Testis (tissue), 3 donors: ENCODE measurements around the gene FAM181A. TPM values are rescaled to one million over a fixed set of nuclear protein-coding genes. Genes with fewer than 3 reads are reported as not detected.

Experiments
- DNase-seq: peaks from one replicate; pipeline ENCODE4 v3.0.0-alpha.2; 2019
- H3K27ac ChIP-seq, 2 donors: fragments of 200-600 bp; sonication (generic); one replicate each; pipeline ENCODE4 v1.5.1; 2019
- H3K27me3 ChIP-seq: fragments of 200-600 bp; sonication (generic); one replicate; pipeline ENCODE4 v1.5.1; 2019
- H3K36me3 ChIP-seq: fragments of 200-600 bp; sonication (generic); one replicate; pipeline ENCODE4 v1.5.1; 2017; ENCODE audit warnings: low read depth; ENCODE audit errors: missing control alignments
- H3K4me1 ChIP-seq: fragments of 200-600 bp; sonication (generic); one replicate; pipeline ENCODE4 v1.5.1; 2019
- H3K4me3 ChIP-seq, 2 donors: fragments of 200-600 bp; sonication (generic); one replicate each; pipeline ENCODE4 v1.5.1; 2017 to 2019
- H3K9me3 ChIP-seq: fragments of 200-600 bp; sonication (generic); one replicate; pipeline ENCODE4 v1.5.1; 2017
- POLR2A ChIP-seq: fragments of 450-650 bp; IDR thresholded peaks from one replicate; pipeline ENCODE4 v1.6.1; 2017; ENCODE audit warnings: antibody characterized with exemption, mild to moderate bottlenecking, moderate library complexity
- WGBS, 2 donors: methylation state at CpG; one replicate each; pipeline ENCODE4 v1.1.5; 2018; 5-methylcytosine and 5-hydroxymethylcytosine counted together
- intact Hi-C: fragments of 100-400 bp; cut with DNase I; formaldehyde crosslinking; loops from one replicate; pipeline ENCODE4 v1.15.1; 2023; ENCODE audit warnings: low total_unique reads
- polyA plus RNA-seq: library from polyadenylated mRNA; stranded (reverse); fragments of 350-450 nt; fragmentation: Illumina TruSeq; extraction: RNeasy Lipid Tissue Mini Kit (QIAGEN cat#74804); gene quantifications from one replicate; pipeline ENCODE4 v1.2.3, GENCODE V29; 2014; ENCODE audit warnings: low read depth, low replicate concordance; ENCODE audit not compliant: insufficient read depth
- total RNA-seq, 2 donors: library from RNA; depleted of rRNA; stranded (reverse); fragments of >200 nt; gene quantifications; one replicate each; pipeline ENCODE4 v1.2.3, GENCODE V29; 2016
- TF ChIP-seq, protein P1 (sequence below), 3 experiments: fragments of 450-650 bp in 2 of 3; fragments of 200-600 bp in 1 of 3; sonication (generic) in 1 of 3; IDR thresholded peaks; one replicate each; pipeline ENCODE4 v1.5.1; 2016 to 2019; ENCODE audit warnings: antibody characterized with exemption in 3 of 3, mild to moderate bottlenecking in 2 of 3, moderate library complexity in 1 of 3

The FAM181A gene
- total and polyA plus RNA-seq, 3 donors from 2014 or later: 12.7 to 48.5 (median 18.0) TPM

DNA sequence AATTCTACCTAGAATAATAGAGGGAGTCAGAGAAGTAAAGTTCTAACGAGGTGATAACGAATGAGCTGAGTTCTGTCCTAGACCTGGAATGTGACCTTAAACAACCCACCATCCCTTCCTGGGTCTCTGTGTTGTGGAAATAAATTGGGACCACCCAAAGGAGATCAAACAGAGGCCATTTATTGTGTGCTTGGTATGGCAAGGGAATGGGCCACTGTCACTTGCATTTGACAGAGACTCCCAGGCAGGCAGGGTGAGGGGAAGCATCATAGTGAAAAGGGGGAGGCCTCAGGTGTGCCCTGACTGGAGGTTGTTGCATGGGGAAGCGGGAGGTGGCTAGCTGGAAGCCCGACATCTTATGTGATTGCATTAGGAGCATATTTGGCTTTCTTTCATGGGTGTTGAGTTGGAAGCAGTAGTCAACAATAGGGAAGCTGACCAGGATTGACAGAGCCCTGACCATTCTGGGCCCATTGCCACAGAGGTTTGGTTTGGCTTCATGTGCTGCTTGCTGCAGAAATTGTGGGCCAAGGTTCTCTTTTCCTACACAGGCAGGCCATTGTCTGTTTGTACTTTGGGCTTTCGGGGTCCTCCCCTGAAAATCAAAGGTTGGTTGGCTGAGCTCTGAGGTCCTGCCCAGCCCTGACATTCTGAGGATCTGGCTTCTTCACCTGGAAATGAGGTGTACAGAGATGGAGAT is 17.6 kb upstream of the FAM181A start:
- Histone ChIP-seq H3K27me3 (no peaks in the 10 kb centered on the region), H3K4me3 (no peak overlapping the region), H3K4me1 (no peaks in the 10 kb centered on the region), H3K36me3 (no peaks in the 10 kb centered on the region), H3K9me3 (no peaks in the 10 kb centered on the region), H3K27ac (no peak overlapping the region)
- TF ChIP-seq POLR2A: no peak
- TF ChIP-seq, protein P1, sequence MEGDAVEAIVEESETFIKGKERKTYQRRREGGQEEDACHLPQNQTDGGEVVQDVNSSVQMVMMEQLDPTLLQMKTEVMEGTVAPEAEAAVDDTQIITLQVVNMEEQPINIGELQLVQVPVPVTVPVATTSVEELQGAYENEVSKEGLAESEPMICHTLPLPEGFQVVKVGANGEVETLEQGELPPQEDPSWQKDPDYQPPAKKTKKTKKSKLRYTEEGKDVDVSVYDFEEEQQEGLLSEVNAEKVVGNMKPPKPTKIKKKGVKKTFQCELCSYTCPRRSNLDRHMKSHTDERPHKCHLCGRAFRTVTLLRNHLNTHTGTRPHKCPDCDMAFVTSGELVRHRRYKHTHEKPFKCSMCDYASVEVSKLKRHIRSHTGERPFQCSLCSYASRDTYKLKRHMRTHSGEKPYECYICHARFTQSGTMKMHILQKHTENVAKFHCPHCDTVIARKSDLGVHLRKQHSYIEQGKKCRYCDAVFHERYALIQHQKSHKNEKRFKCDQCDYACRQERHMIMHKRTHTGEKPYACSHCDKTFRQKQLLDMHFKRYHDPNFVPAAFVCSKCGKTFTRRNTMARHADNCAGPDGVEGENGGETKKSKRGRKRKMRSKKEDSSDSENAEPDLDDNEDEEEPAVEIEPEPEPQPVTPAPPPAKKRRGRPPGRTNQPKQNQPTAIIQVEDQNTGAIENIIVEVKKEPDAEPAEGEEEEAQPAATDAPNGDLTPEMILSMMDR (IDR thresholded peaks at IDR 0.05): no peak
- 87 to 92% methylated on average over 4 to 5 of the region's 5 CpGs for WGBS, 2 donors
- DNase-seq: no peak
- intact Hi-C loops: loop anchor here (10.0 kb wide), 1 partner anchor 255 kb away; no protein-coding TSS in a partner anchor

DNA sequence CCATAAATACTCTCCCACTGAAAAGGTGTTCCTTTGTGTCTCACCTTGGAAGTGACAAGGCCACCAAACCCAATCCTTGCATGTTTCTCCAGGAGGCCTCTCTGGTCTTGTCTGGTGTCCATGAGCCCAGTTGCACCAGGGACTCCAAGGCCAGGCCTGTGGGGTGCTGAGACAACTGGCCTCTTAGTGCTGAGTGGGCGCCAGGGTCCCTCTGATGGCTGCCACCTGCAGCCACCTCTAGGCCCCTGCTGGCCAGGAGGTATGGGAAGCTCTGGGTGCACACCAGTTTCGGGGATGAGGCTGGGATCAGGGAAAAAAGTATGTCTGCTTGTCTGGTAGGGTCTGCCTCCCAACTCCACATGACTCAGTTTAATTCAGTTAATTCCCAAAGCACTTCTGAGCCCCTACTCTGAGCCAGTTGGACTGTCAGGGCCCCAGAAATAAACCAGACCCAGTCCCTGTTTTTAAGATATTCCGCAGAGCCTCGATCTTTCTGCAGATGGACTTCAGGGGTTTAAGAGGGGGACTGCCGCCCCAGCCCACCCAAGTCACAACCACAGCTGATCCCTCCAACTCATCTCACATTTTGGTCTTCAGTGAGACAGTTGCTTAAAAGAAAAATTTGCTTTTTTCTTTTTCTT is 15.0 kb upstream of the FAM181A start:
- intact Hi-C loops: no loop called here
- no peak overlapping the region for H3K27ac ChIP-seq

DNA sequence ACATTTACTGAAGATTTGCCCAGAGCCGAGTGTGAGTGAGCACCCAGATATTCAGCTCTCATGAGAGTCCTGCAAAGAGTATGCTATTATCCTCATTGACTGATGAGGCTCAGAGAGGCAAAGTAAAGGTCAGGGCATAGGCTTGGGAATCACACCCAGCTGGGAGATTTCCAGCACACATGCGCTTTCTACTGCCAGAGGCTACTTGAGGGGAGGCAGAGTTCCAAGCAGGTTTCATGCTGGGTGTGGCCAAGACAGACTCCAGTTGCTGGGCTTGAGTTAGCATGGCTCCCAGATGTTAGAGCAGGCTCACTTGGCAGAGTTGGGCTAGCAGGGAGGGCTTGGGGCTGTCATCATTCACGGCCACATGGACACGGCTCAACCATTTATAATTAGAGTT is 14.4 kb upstream of the FAM181A start:
- H3K9me3 ChIP-seq: no peaks in the 10 kb centered on the region
- H3K4me1 ChIP-seq: no peaks in the 10 kb centered on the region
- H3K27me3 ChIP-seq: no peaks in the 10 kb centered on the region
- TF ChIP-seq, protein P1 (IDR thresholded peaks at IDR 0.05): no peak
- TF ChIP-seq POLR2A: no peak
- no peak for DNase-seq
- 93% methylated on average over 4 of the region's 4 CpGs for WGBS, 2 donors
- intact Hi-C loops: no loop called here
- H3K36me3 ChIP-seq: no peaks in the 10 kb centered on the region
- no peak overlapping the region for H3K4me3 ChIP-seq
- H3K27ac ChIP-seq: no peak overlapping the region

More for the DNA sequence above, 15.0 kb upstream of the FAM181A start:
- no peak for DNase-seq
- Histone ChIP-seq H3K4me3 (no peak overlapping the region), H3K27me3 (no peaks in the 10 kb centered on the region), H3K9me3 (no peaks in the 10 kb centered on the region), H3K36me3 (no peaks in the 10 kb centered on the region), H3K4me1 (no peaks in the 10 kb centered on the region)
- 85 to 92% methylated on average over 3 to 5 of the region's 5 CpGs for WGBS, 2 donors
- no peak for TF ChIP-seq POLR2A
- TF ChIP-seq, protein P1 (IDR thresholded peaks at IDR 0.05): no peak

- no peaks in the 10 kb centered on the region for H3K36me3 ChIP-seq
Measured at GRCh38 chr14:93914278-93914677, 12.9 kb upstream of the FAM181A start.

More at GRCh38 chr14:93914278-93914677, 12.9 kb upstream of the FAM181A start:
- H3K27ac ChIP-seq: no peak overlapping the region
- H3K4me1 ChIP-seq: no peaks in the 10 kb centered on the region
- 86 to 96% methylated on average over 2 to 4 of the region's 4 CpGs for WGBS, 2 donors
- no peak overlapping the region for H3K4me3 ChIP-seq
- no peaks in the 10 kb centered on the region for H3K9me3 ChIP-seq
- H3K27me3 ChIP-seq: no peaks in the 10 kb centered on the region
- TF ChIP-seq, protein P1 (IDR thresholded peaks at IDR 0.05): no peak
- no peak for TF ChIP-seq POLR2A
- intact Hi-C loops: no loop called here
- no peak for DNase-seq
